ENCODE measurements around the gene LGI1.

DNA sequence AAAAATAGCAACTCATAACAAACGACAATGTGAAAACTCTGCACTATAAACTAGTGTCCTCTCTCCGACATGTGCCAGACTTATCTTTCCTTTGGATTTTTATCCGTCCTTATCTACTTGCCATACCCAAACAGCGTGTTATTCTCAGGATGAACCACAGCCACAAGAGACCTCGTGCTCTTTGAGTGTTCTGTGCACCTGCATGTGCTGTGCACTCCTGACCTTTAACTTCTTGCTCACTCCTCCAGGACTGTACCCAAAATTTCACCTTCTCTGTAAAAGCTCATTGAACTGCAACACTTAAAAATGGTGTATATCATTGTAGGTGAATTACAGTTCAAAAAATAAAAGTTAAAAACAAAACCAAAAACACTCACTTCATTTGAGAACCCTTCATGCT, 78.0 kb downstream of the LGI1 start:
- TF ChIP-seq, protein P1, sequence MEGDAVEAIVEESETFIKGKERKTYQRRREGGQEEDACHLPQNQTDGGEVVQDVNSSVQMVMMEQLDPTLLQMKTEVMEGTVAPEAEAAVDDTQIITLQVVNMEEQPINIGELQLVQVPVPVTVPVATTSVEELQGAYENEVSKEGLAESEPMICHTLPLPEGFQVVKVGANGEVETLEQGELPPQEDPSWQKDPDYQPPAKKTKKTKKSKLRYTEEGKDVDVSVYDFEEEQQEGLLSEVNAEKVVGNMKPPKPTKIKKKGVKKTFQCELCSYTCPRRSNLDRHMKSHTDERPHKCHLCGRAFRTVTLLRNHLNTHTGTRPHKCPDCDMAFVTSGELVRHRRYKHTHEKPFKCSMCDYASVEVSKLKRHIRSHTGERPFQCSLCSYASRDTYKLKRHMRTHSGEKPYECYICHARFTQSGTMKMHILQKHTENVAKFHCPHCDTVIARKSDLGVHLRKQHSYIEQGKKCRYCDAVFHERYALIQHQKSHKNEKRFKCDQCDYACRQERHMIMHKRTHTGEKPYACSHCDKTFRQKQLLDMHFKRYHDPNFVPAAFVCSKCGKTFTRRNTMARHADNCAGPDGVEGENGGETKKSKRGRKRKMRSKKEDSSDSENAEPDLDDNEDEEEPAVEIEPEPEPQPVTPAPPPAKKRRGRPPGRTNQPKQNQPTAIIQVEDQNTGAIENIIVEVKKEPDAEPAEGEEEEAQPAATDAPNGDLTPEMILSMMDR (IDR thresholded peaks at IDR 0.05; ENCODE audit: low read depth, low read length): no peak
- TF ChIP-seq POLR2A (IDR thresholded peaks at IDR 0.05; ENCODE audit: extremely low read depth, insufficient read length): no peak

Data from NB4 (cell line).